ENCODE measurements around the gene CSF2. TPM values are rescaled to one million over a fixed set of nuclear protein-coding genes. Genes with fewer than 3 reads are reported as not detected.

Gene CSF2
- polyA plus RNA-seq, 12 donors, result not detected

GRCh38 chr5:132067941-132068808 is 5.4 kb upstream of the CSF2 start:
- no peak for DNase-seq

GRCh38 chr5:132069561-132069960 is 4.0 kb upstream of the CSF2 start:
- DNase-seq, result no peak

GRCh38 chr5:132069994-132070393 is 3.6 kb upstream of the CSF2 start:
- no peak for DNase-seq

- no peak for DNase-seq
Observed at GRCh38 chr5:132070460-132071337, 2.9 kb upstream of the CSF2 start.

- no peak for DNase-seq
Observed at GRCh38 chr5:132071338-132071707, 2.3 kb upstream of the CSF2 start.

- DNase-seq, result no peak
Observed at GRCh38 chr5:132072070-132072469, 1.5 kb upstream of the CSF2 start.

GRCh38 chr5:132072528-132072927 is 1.1 kb upstream of the CSF2 start:
- no peak for DNase-seq

- no peak for DNase-seq
Observed at GRCh38 chr5:132074091-132074771, 642 bp downstream of the CSF2 start.

- no peak for DNase-seq
Observed at GRCh38 chr5:132074772-132075718, 1.5 kb downstream of the CSF2 start.

- DNase-seq, result no peak
Observed at GRCh38 chr5:132075719-132076077, 2.1 kb downstream of the CSF2 start.

- DNase-seq, result no peak
Observed at GRCh38 chr5:132076202-132076830, 2.7 kb downstream of the CSF2 start.

- DNase-seq, result no peak
Observed at GRCh38 chr5:132076983-132077382, 3.4 kb downstream of the CSF2 start.

- no peak for DNase-seq
Observed at GRCh38 chr5:132079081-132079480, 5.5 kb downstream of the CSF2 start.

- no peak for DNase-seq
Observed at GRCh38 chr5:132079619-132080018, 6.0 kb downstream of the CSF2 start.

GRCh38 chr5:132080595-132080994 is 7.0 kb downstream of the CSF2 start:
- no peak for DNase-seq

- DNase-seq, result no peak
Observed at GRCh38 chr5:132081458-132081857, 7.9 kb downstream of the CSF2 start.

GRCh38 chr5:132082329-132083023 is 8.9 kb downstream of the CSF2 start:
- DNase-seq, result no peak

GRCh38 chr5:132083071-132083678 is 9.6 kb downstream of the CSF2 start:
- DNase-seq, result no peak

- no peak for DNase-seq
Observed at GRCh38 chr5:132085686-132086085, 12.1 kb downstream of the CSF2 start.
